GM06990 (cell line): ENCODE results near the gene CYTH3.
"Not testable (repeated sequence)": the region's sequence is repeated elsewhere in the genome, so short reads cannot be mapped to it uniquely, and the experiment has no call there.

Experiments
- DNase-seq: peaks from one replicate; pipeline ENCODE4 v3.0.0-alpha.2; 2011; ENCODE audit not compliant: insufficient read length; ENCODE audit errors: extremely low read depth
- H3K27me3 ChIP-seq: replicated peaks from 2 replicates; pipeline ENCODE4 v1.6.0; 2011; ENCODE audit warnings: low read length; ENCODE audit not compliant: control insufficient read depth, insufficient read depth
- H3K36me3 ChIP-seq: 2 replicates; pipeline ENCODE4 v1.5.1; 2011; ENCODE audit warnings: low read length; ENCODE audit not compliant: control insufficient read depth, insufficient read depth
- H3K4me3 ChIP-seq: replicated peaks from 2 replicates; pipeline ENCODE4 v1.5.1; 2011; ENCODE audit warnings: low read depth, mild to moderate bottlenecking, control low read depth, low read length
- TF ChIP-seq, protein P1 (sequence below): IDR thresholded peaks from 2 replicates; pipeline ENCODE4 v1.5.1; 2011; ENCODE audit warnings: low read length, control low read depth, mild to moderate bottlenecking, inconsistent platforms; ENCODE audit not compliant: insufficient read depth, poor library complexity, severe bottlenecking

The CYTH3 gene

DNA sequence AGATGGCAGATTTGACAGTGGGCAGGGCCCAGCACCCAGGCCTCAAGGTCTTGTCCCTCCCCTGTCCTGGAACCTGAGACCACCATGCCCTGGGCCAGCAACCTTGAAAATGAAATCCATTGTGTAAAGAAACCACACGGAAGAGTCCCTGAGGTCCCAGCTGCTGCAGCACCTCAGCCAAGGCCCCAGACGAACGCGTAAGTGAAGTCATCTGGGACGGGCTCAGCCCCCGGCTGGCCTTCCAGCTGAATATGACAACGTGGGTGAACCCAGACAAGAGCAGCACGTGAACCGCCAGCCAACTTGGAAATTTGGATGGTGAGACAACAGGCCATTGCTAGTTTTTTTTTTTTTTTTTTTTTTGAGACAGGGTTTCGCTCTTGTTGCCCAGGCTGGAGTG, 70.3 kb downstream of the CYTH3 start:
- Histone ChIP-seq H3K36me3 (no peaks in the 10 kb centered on the region), H3K4me3 (no peak overlapping the region), H3K27me3 (no peaks in the 10 kb centered on the region)
- DNase-seq: no peak
- TF ChIP-seq, protein P1, sequence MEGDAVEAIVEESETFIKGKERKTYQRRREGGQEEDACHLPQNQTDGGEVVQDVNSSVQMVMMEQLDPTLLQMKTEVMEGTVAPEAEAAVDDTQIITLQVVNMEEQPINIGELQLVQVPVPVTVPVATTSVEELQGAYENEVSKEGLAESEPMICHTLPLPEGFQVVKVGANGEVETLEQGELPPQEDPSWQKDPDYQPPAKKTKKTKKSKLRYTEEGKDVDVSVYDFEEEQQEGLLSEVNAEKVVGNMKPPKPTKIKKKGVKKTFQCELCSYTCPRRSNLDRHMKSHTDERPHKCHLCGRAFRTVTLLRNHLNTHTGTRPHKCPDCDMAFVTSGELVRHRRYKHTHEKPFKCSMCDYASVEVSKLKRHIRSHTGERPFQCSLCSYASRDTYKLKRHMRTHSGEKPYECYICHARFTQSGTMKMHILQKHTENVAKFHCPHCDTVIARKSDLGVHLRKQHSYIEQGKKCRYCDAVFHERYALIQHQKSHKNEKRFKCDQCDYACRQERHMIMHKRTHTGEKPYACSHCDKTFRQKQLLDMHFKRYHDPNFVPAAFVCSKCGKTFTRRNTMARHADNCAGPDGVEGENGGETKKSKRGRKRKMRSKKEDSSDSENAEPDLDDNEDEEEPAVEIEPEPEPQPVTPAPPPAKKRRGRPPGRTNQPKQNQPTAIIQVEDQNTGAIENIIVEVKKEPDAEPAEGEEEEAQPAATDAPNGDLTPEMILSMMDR: no peak

DNA sequence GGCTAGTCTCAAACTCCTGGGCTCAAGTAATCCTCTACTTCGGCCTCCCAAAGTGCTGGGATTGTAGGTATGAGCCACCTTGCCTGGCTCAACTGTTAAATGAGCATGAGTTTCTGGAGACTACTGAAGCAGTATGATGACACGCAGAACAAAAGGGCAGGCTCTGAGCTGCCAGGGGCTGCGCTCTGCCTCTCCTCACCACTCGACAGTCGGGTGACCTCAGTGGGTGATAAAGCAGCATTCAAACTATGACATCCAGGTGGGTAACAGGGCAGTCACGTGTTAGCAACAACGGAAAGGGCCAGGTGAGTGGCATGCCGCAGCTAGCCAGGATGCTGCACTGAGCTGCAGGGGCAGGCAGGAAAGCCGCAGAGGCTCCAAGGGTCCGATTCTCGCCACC, 71.5 kb downstream of the CYTH3 start:
- no peak for DNase-seq
- TF ChIP-seq, protein P1: no peak
- Histone ChIP-seq H3K36me3 (no peaks in the 10 kb centered on the region), H3K27me3 (no peaks in the 10 kb centered on the region), H3K4me3 (no peak overlapping the region)

DNA sequence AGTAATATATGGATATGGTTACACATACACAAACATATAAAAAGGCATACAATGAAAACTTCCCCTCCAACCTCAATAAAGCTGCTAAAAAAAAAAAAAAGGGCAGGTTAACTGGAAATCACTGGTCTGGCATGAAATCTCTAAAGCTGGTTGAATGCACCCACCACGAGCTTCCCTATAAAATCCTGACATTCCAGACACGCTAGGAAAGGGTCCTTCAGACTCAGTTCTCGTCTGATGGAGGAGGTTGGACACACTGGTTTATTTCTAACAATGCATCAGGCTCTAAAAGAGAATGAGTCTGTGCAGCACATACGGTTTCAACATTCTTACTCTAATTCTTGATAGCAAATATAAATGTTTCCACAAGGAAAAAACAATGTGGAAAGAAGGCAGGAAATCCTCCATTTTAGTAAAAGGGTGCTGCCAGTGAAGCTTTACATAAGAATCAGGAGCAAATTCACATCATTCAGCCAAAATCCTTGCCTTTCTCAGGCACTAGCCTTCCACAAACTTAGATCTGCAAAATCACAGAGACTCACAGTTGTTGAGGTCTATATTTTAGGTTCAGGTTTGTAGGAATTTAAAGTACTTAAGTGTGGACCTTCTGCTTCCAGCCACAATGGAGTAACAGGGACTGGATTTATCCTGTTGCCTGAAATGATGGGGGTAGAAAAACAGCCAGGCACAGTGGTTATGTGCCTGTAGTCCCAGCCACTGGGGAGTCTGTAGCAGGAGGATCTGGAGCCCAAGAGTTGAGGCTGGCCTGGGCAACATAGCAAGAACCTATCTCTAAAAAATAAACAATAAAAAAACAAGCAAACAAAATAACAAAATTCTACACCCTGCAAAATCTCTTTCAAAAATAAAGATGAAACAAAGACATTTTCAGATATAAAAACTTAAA, 73.5 kb downstream of the CYTH3 start:
- DNase-seq: no peak
- no peak overlapping the region for H3K4me3 ChIP-seq
- TF ChIP-seq, protein P1: no peak

DNA sequence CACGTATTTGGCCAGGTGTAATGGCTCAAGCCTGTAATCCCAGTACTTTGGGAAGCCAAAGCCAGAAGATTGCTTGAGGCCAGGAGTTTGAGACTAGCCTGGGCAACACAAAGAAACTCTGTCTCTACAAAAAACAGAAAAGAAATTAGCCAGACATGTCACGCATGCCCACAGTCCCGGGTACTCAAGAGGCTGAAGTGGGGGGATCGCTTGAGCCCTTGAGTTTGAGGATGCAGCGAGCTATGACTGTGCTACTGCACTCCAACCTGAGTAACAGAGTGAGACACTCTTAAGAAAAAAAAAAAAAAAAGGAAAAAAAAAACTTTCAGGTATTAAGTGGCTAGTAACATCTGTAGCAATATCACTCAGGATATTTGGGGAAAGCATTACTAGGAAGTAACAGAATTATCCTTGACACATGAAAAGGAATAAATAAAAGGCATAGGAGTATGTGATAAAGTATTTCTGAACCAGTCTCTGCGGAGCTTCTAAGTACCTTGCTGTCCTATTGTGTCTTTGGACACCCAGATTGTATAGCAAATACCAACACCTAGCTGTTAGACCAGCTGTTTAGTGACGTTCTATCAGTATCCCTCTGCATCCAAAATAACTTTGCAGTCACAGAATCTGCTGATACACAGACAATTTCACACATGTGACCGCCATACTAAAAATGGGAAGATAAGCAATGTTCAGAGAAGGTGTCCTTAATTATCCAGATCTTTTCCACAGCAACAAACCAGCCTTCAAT, 74.4 kb downstream of the CYTH3 start:
- TF ChIP-seq, protein P1: no peak
- DNase-seq: no peak
- no peaks in the 10 kb centered on the region for H3K36me3 ChIP-seq
- no peaks in the 10 kb centered on the region for H3K27me3 ChIP-seq
- H3K4me3 ChIP-seq: no peak overlapping the region

More for the DNA sequence above, 73.5 kb downstream of the CYTH3 start:
- H3K27me3 ChIP-seq: no peaks in the 10 kb centered on the region
- H3K36me3 ChIP-seq: no peaks in the 10 kb centered on the region

DNA sequence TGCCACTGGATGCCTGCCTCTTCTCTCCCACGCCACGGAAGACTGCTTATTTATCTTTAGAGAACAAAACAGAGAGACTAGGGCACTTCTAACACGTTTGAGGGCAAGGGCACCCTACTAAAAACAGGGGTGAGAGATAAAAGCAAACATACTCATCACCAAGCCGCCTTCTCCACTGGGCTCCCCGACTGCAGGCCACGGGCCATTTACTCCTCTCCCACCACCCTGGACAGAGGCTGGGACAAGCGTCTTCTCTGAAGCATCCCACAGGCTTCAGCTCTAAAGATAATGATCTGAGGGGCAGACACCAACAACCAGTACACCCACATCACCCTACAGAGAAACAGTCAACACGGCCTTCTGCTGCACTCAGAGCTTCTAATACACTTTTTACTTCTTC, 78.7 kb downstream of the CYTH3 start:
- DNase-seq: no peak
- no peaks in the 10 kb centered on the region; the same call in none of the 2 replicates for H3K36me3 ChIP-seq
- TF ChIP-seq, protein P1: no peak
- no peak overlapping the region for H3K4me3 ChIP-seq
- no peaks in the 10 kb centered on the region for H3K27me3 ChIP-seq

DNA sequence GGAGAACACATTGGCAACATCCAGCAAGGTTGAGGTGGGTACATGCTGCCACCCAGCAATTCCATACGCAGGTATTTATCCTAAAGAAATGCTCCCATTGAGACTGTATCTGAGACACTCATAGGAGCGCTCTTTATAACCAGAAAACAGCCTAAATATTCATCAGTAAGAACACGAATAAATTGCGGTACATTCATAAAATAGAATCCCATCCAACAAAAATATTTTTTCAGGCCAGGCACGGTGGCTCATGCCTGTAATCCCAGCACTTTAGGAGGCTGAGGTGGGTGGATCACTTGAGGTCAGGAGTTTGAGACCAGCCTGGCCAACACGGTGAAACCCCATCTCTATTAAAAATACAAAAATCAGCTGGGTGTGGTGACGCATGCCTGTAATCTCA, 81.9 kb downstream of the CYTH3 start:
- H3K27me3 ChIP-seq, DNase-seq, H3K36me3 ChIP-seq, H3K4me3 ChIP-seq: not testable (repeated sequence)
